GM23248 (cell line): ENCODE measurements around the gene SLC4A3.

ENCODE experiments used
- EZH2 ChIP-seq: fragments of 200-600 bp; sonication (generic); IDR thresholded peaks from 2 replicates; pipeline ENCODE4 v1.6.1; 2018; ENCODE audit warnings: antibody characterized with exemption, mild to moderate bottlenecking; ENCODE audit not compliant: insufficient read depth, poor library complexity, severe bottlenecking
- EZH2phosphoT487 ChIP-seq: fragments of 200-600 bp; sonication (generic); IDR thresholded peaks from 2 replicates; pipeline ENCODE4 v1.6.1; 2018; ENCODE audit warnings: antibody characterized with exemption, moderate library complexity, mild to moderate bottlenecking, low read depth; ENCODE audit not compliant: insufficient read depth

GRCh38 chr2:219608399-219608964, 18.9 kb upstream of the SLC4A3 start:
- no peak for TF ChIP-seq EZH2
- no peak for TF ChIP-seq EZH2phosphoT487
